Measurements from ENCODE around the gene COMMD1.
A peak's percentile ranks its signal among the peaks of the same experiment; 100 is the strongest.
"Not testable (repeated sequence)": the region's sequence is repeated elsewhere in the genome, so short reads cannot be mapped to it uniquely, and the experiment has no call there.

COMMD1 gene

DNA sequence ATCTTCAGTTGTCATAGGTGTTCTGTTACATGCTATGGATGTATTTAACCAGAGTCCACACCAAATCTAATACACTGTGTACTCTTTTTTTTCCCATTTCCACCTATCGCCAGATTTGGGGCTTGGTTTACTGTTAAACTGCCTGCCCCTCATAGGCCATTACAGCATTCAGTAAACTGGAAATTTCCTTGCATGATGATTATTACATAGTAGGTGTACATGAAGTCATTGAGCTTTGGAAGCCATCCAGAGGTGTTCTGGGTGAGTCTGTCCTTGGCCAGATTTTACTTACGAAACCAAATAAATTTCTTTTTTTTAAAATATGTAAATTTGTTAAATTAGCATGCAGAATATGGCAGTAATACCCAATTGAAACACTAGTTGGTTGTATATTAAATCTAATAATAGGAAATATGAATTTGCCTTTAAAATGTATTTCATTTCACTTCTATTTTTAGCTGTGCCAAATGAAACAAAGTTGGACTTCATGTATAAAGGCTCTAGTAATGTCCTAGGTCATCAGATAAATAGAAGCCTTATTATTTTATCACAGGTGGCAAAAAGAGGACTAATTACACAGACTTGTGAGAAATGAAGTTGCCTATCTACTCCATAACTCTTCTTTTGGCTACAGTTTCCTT, 60.7 kb downstream of the COMMD1 start:
- no peak for DNase-seq

DNA sequence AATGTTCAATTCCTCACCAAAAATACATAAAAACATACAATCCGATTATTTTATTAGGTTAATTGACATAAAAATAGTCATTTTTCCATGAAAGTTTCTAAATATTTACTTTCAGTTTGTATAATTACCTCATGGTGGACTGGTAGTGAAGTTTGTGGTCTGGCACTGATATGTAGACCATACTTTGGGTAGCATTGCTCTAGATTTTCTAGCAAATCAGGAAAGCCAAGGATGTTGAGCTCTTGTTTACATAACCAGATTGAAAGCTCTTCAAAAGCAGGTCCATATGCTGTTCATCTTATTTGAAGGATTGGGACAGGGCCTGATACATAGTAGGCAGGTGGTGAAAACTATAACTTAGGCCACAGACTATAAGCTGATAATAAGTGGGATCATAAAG, 61.8 kb downstream of the COMMD1 start:
- DNase-seq, result no peak

DNA sequence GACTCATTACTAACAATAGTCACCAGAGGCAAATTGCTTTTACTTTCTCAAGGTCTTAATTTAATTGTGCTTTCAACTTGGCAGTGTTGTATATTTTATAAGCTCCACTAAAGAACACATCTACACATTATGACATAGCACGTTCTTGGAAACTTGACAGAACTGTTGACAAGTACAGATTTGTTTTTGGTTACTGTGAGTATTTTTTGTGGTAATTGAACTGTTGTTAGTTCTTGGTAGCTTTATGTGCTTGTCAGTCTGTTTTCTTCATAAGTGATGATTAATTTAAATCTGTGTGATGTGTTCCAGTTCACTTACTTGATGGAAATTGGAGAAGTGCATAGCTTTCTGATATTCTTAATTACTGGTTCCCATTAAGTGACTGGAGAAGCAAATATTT, 63.9 kb downstream of the COMMD1 start:
- no peak for DNase-seq

DNA sequence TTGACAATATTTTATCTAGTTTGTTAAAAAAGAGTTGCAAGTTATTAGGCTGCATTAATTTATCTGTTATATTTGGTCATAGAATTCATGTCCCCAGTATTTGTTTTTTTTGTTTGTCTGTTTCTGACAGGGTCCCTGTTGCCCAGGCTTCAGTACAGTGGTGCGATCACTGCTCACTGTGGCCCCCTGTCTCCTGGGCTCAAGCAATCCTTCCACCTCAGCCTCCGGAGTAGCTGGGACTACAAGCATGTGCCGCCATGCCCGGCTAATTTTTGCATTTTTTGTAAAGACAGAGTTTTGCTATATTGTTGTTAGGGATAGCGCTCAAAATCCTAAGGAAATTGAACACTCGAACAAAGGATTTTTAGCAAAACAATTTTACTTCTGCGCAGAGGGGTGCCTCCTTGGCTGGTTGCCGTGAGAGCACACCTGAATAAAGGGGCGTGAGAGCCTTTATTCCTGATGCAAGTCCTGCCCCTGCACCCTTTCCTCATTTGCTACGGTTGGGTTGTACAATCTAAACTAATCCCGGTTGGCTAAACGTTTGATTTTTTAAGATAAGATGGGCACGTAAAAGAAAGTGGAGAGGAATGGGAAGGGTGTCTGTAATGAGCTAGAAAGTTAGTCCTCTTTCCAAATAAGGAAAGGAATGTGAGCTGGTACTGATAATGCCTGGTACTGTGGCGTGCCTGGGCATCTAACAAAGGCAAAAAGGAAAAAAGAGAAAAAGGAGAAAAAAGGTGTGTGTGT, 65.5 kb downstream of the COMMD1 start:
- DNase-seq, result no peak

DNA sequence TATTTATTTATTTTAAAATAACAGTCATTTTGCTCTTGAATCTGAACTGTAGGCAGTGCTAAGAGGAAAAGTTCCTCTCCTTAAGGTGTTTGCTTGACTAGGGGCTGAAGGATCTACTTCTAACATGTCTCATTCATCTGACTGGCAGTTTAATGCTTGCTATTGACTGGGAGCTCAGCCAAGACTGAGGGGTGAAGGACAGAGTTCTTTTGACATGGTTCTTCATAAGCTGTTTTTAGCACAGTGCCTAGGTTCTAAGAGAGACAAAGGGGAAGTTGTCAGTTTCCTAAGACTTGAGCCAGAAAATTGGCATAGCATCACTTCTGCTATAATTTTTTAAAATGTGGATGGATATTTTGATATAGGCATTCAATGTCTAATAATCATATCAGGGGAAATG, 73.0 kb downstream of the COMMD1 start:
- DNase-seq, result peak; percentile 97

DNA sequence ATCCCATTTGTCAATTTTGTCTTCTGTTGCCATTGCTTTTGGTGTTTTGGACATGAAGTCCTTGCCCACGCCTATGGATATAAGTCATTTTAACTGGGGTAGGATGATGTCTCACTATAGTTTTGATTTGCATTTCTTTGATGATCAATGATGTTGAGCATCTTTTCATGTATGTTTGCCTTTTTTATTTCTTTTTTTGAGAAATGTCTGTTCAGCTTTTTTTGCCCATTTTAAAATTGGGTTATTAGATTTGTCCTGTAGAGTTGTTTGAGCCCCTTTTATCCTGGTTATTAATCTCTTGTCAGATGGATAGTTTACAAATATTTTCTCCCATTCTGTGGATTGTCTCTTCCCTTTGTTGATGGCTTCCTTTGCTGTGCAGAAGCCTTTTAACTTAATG, 75.3 kb downstream of the COMMD1 start:
- DNase-seq, result no peak

DNA sequence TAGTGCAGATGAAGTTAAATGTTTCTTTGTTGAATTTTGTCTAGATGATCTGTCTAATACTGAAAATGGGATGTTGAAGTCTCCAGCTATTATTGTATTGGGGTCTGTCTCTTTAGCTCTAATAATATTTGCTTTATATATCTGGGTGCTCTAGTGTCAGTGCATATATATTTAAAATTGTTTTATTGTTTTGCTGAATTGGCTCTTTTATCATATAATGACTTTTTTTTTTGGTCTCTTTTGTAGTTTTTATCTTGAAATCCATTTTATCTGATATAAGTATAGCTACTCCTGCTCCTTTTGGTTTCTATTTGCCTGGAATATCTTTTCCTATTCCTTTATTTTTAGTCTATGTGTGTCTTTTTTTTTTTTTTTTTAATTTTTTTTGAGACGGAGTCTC, 79.2 kb downstream of the COMMD1 start:
- no peak for DNase-seq

DNA sequence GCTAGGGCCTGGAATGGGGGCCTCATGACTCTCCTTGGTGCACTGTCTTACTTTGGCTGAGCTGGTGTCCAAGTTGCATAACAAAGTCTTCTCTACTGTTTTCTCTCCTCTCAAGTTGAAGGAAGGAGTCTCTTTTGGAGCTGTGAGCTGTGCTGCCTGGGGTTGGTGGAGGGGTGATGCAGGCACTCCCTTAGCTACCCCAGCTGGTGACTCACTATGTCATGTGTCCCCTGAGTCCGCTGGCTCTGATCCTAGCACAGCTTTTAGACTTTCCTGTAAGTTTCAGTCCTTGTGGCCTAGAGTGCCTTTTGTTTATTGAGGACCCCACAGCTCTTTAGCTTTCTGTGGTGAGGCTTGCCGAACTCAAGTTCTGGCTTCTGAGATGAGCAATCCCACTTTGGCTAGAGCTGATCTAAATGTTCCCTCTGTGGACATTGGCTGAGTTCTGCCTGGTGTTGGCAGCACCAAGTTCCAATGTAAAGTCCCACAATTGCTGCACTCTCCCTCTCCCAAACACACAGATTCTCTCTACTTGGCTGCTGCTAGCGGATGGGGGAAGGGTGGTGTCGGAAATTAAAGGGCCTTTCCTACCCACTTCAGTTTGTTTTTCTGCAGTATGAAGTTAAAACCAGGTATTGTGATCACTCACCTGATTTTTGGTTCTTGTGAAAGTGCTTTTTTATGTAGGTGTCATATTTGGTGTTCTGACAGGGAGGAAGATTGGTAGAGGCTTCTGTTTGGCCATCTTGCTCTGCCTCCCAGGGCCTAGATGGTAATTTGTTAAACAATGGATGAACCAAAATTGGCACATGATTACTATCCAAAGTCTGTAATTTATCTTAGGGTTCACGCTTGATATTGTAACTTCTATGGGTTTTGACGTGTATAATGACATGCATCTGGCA, 83.2 kb downstream of the COMMD1 start:
- DNase-seq, result peak in 1 of 2 experiments; percentile 7

DNA sequence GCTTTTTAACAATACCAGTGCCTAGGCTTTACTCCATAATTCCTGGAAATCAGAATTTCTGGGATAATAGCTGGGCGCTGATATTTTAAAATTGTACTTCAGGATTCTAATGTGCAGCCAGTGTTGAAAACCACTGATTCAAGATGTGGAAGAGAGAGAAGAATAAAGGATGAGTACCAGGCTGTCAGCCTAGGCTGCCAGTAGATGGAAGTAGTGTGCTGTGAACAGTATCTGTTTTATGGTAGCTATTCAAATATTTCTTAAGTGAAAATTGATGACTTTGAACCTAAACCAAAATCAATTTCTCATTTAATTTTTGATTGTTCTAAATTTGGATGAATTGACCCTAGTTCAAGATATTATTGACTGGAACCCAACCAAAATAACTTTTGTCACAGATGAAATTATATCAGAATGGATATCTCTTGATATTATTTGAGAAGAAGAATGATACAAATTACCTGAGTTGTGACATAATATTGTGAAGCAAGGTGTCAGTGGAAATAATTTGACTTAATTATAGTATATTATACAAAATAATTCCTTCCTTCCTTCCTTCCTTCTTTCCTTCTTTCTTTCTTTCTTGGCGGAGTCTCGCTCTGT, 88.0 kb downstream of the COMMD1 start:
- DNase-seq, result peak; percentile 85 to 89

DNA sequence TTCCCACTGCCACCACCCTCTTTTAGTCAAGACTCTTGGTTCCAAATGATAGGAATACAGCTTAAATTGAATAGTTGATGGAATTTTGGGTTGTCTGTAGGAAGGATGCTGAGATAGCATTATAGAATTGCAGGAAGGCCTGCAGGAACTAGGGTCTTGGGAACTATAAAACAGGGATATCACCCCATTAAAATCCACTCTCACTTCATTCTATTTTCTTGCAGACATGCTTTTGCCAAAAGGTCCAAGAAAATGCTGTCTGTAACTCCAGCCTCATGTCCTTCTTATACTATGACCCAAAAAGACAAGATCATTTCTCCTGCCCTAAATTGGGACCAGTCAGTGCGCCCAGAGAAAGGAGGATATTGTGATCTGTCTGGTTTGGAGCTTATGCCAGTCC, 89.1 kb downstream of the COMMD1 start:
- no peak for DNase-seq

DNA sequence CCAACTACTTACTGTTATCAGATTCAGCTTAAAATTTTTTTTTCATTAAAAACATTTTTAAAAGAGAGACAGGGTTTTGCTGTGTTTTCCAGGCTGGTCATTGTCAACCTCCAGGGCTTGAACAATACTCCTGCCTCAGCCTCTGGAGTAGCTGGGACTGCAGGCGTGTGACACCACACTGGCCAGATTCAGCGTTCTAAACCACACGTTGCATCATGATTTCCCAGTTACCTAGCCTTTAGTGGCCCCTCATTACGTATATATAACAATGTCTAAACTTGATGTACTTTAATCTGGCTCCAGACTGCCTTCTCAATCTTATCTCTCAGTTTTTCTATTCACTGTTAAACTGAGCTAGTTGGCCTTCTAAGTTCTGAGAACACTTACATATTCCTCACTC, 89.6 kb downstream of the COMMD1 start:
- no peak for DNase-seq

DNA sequence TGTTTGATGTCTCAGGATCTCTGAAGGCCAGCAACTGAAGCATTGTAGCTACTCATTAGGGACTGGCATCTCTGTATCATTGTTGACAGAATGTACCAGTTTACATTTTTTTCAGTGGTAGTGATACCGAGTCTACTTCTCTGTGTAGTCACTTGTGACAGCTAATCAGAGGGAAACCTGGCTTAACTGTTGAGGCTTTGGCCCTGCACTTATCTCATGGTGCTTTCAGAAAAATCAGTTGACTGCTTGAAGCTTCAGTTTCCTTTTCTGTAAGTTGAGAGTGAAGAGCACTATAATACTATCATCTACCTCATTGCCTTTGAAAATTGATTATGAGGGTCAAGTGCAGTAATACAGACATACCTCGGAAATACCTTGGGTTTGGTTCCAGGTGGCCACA, 90.0 kb downstream of the COMMD1 start:
- no peak for DNase-seq

DNA sequence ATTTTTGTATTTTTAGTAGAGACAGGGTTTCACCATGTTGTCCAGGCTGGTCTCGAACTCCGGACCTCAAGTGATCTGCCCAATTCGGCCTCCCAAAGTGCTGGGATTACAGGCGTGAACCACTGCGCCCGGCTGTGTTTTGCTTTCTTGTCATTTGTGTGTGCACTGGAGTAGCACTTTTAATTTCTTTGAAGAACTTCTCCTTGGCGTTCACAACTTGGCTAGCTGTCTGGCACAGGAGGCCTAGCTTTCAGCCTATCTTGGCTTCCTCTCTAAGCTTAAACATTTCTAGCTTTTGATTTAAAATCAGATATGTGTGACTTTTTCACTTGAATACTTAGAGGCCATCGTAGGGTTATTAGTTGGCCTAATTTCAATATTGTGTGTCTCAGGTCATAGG, 93.0 kb downstream of the COMMD1 start:
- DNase-seq, result no peak

DNA sequence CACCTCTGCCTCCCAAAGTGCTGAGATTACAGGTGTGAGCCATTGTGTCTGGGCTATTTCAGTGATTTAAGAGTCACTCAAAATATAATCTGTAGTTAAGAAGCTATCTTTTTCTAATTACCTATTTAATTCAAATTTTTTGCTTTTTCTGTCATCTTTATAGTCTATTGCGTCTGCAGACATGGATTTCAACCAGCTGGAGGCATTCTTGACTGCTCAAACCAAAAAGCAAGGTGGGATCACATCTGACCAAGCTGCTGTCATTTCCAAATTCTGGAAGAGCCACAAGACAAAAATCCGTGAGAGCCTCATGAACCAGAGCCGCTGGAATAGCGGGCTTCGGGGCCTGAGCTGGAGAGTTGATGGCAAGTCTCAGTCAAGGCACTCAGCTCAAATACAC, 95.1 kb downstream of the COMMD1 start:
- DNase-seq, result no peak

DNA sequence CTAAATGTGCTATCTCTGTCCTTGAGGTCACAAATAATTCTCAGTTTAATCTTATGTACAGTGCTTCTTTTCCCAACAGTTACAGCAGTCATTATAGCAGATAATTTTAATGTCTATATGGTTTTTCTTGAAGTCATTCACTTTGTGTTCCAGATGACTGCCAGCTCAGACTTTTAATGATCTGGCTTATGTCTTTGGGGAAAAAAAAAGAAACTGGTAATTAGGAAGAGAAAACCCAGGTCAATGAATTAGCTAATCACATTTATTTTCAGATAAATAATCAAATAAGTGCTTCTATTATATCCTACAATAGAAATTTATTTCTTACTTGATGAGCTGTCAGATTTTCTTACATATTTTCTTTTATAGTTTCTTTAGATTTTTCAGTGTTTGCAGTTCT, 96.0 kb downstream of the COMMD1 start:
- no peak for DNase-seq

DNA sequence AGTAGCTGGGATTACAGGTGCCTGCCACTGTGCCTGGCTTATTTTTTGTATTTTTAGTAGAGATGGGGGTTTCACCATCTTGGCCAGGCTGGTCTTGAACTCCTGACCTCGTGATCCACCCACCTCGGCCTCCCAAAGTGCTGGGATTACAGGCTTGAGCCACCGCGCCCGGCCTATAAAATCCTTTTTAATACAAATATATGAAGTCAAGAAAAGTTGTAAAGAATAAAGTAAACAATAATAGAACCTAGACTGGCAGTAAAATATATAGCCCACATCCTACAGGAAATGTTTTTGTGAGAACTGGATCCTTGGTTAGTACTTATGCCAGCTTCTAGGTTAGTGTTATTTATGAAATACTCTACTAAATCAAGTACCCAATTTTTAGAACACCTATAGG, 99.0 kb downstream of the COMMD1 start:
- not testable (repeated sequence) for DNase-seq

DNA sequence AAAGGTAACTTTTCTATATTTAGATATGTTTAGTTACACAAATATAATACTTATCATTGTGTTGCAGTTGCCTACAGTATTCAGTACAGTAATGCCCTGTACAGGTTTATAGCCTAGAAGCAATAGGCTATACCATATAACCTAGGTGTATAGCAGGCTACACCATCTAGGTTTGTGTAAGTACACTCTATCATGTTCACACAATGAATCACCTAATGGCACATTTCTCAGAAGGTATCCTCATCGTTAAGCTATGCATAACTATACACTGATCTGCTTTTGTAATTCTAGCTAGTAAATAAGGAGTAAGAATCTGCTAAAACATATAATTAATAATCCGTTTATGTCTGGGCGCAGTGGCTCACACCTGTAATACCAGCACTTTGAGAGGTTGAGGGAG, 102.1 kb downstream of the COMMD1 start:
- no peak for DNase-seq

DNA sequence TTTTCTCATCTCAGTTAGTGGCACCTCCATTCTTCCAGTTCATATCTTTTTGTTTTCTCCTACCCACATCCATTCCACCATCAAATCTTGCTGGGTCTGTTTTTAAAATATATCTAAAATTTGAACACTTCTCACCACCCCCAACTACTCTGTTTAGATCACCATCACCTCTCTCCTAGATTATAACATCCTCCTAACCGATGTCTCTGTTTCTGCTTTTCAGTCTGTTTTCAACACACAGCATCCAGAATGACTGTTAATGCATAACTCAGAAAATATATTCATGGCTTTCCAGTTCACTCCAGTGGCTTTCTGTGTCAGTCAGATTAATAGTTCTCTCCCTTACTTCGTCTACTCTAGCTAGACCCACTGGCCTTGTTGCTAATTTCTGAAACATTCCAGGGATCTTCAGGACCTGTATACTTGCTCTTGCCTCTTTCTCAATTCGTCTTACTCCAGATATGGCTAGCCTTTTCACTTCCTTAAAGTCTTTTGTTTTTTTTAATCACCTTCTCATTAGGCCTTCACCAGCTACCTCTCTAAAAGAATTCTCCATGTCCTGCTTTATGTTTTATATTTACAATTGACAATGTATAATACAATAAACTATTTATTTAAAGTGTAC, 105.3 kb downstream of the COMMD1 start:
- no peak for DNase-seq

DNA sequence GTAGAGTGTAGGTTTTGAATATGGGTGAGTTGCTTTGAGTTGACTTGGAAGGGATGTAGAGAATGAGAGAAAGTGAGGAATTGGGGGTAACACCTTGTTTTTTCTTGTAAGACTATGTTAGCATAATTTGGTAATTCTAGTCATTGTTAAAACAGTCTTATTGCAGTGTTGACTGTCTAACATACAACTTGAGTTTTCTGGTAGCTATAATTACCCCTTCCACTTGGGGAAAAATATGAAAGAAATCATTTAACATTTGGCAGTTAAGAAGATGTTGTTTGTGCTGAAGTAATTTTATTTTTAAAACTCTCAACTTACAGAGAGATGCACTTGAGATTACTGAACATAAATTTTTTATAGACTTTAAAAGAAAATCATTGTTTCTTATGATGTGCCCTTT, 108.2 kb downstream of the COMMD1 start:
- DNase-seq, result no peak

DNA sequence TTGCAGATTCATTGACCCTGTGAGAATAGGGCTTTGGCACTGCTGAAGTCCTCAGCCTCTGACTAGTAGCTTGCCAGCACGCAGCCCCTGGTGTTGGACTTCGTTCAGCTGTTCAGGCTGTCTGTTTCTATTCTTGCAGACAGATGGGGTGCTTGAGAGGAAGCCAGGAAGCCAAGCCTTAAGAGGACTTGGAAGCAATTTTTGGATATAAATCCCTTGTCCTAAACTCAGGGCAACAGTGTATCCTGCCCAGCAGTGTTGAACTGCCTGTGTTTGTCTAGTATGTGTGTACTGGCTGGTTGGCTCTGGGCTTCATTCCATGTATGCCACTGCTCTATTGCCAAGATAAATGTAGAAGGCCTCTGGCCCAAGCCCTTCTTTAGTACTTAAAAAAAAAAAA, 108.6 kb downstream of the COMMD1 start:
- peak; percentile 74 to 78 for DNase-seq

DNA sequence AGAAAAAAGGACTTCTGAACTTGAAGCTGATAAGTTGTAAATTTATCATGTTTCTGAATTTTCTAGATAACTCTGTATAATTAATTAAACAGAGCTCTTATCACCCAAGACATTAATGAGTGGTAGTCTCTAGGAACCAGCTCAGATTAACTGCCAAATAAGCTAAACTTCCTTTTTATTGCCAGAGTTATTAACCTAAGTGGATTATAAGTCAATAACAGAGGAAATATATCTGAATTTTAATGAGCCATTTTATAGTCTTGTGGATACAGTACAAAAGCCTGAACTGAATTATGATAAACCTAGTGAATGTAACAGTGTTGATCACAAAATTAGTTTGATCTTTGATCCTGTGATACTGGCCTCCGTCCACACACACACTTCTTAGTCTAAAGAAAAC, 111.5 kb downstream of the COMMD1 start:
- no peak for DNase-seq

DNA sequence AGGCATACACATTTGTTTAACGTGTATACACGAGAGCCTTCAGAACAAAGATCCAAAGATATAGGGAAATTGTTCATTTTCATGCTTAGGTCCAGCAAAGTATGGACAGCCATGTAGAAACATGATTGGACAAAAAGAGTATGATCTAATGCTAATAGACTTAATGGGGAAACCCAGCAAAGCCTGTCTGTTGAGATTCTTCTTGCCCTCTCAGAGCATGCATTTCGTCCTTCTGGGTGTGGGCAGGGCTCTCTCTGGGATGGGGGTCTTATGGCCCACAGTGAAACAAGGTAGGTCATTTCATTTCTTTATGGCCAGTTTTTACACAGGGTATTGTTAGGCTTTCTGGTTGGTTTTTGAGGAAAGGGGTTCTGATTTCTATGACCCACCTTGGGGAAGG, 124.4 kb downstream of the COMMD1 start:
- DNase-seq, result no peak

DNA sequence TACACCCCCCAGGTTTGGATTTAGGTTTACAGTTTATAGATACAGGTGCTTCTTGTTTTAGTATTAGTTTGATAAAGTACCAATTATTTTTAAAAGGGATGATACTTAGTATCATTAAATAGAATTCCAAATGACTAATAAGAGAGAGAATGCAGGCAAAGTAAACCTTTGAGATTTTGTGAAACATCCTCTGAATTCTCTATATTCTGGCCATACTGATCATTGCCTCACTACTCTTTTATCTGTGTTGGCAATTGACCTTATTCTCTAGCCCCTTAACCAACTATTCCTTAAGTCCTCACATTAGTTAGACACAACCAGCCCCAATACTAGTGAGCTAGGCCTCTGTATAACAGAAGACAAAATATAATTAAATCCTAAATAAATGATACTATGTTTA, 125.4 kb downstream of the COMMD1 start:
- DNase-seq, result no peak

Measured in Kasumi-1 (cell line).